NCI-H128 (cell line): ENCODE data around the gene TMEM202.
"Not testable (repeated sequence)": the region's sequence is repeated elsewhere in the genome, so short reads cannot be mapped to it uniquely, and the experiment has no call there.

Experiments used
- DNase-seq: peaks from one replicate; lab custom pipeline; 2025; ENCODE audit not compliant: unreplicated experiment; lab: John Stamatoyannopoulos, UW

The TMEM202 gene

GRCh38 chr15:72402726-72403125 lies 4.6 kb downstream of the TMEM202 start:
- no peak for DNase-seq

- no peak for DNase-seq
These were observed 6.3 kb downstream of the TMEM202 start for GRCh38 chr15:72404356-72404755.

GRCh38 chr15:72404841-72405240 lies 6.7 kb downstream of the TMEM202 start:
- no peak for DNase-seq

GRCh38 chr15:72406936-72407335 lies 8.8 kb downstream of the TMEM202 start:
- no peak for DNase-seq

- no peak for DNase-seq
These were observed 13.0 kb downstream of the TMEM202 start for GRCh38 chr15:72411111-72411510.

- DNase-seq: no peak
These were observed 13.4 kb downstream of the TMEM202 start for GRCh38 chr15:72411544-72411943.

GRCh38 chr15:72413337-72413736 lies 15.2 kb downstream of the TMEM202 start:
- DNase-seq: not testable (repeated sequence)

GRCh38 chr15:72415304-72415703 lies 17.2 kb downstream of the TMEM202 start:
- no peak for DNase-seq

- DNase-seq: not testable (repeated sequence)
These were observed 21.7 kb downstream of the TMEM202 start for GRCh38 chr15:72419768-72420167.

- DNase-seq: no peak
These were observed 22.5 kb downstream of the TMEM202 start for GRCh38 chr15:72420576-72420975.

- DNase-seq: no peak
These were observed 23.4 kb downstream of the TMEM202 start for GRCh38 chr15:72421484-72421883.

GRCh38 chr15:72423256-72423655 lies 25.2 kb downstream of the TMEM202 start:
- no peak for DNase-seq

- no peak for DNase-seq
These were observed 28.6 kb downstream of the TMEM202 start for GRCh38 chr15:72426753-72427152.

- no peak for DNase-seq
These were observed 39.7 kb downstream of the TMEM202 start for GRCh38 chr15:72437650-72438316.

GRCh38 chr15:72442848-72443247 lies 44.7 kb downstream of the TMEM202 start:
- not testable (repeated sequence) for DNase-seq

GRCh38 chr15:72445426-72445825 lies 47.3 kb downstream of the TMEM202 start:
- DNase-seq: no peak

GRCh38 chr15:72450805-72451204 lies 52.7 kb downstream of the TMEM202 start:
- no peak for DNase-seq

GRCh38 chr15:72451224-72451623 lies 53.1 kb downstream of the TMEM202 start:
- DNase-seq: no peak

- DNase-seq: no peak
These were observed 58.6 kb downstream of the TMEM202 start for GRCh38 chr15:72456684-72457083.
